PC-3 (cell line): Measurements from ENCODE around the gene DRAXIN. TPM values are rescaled to one million over a fixed set of nuclear protein-coding genes. Genes with fewer than 3 reads are reported as not detected.

Source experiments
- ATAC-seq: fragments of 200-7000 bp; cut with Tn5 transposase; 2 replicates; pipeline ENCODE4 v1.9.1; 2020; ENCODE audit warnings: mild to moderate bottlenecking, moderate library complexity
- BruUV-seq: library from RNA; stranded (reverse); fragments of 400-500 nt; replicated peaks from 2 replicates; lab custom pipeline; 2021; lab: Mats Ljungman, UMichigan
- CTCF ChIA-PET: fragments of 300-600 bp; sonication (Branson Sonifier 250); formaldehyde crosslinking; loops from one replicate; lab custom pipeline; 2022; ENCODE audit warnings: antibody characterized with exemption; lab: Charles Lee
- POLR2A ChIA-PET: fragments of 300-600 bp; sonication (Branson Sonifier 250); formaldehyde crosslinking; loops from one replicate; lab custom pipeline; 2022; ENCODE audit warnings: antibody characterized with exemption; ENCODE audit not compliant: unreplicated experiment; lab: Charles Lee
- DNase-seq: peaks from one replicate; pipeline ENCODE4 v3.0.0-alpha.2; 2015
- H2AFZ ChIP-seq: fragments of 300-600 bp; sonication (generic); 2 replicates; pipeline ENCODE4 v1.6.0; 2016; ENCODE audit warnings: antibody characterized with exemption, low read length
- H3F3A ChIP-seq: fragments of 300-600 bp; sonication (generic); one replicate; pipeline ENCODE4 v1.6.0; 2017; ENCODE audit warnings: antibody characterized with exemption, low read length, control low read depth, mild to moderate bottlenecking; ENCODE audit not compliant: unreplicated experiment
- H3K27ac ChIP-seq: fragments of 300-600 bp; sonication (generic); 2 replicates; pipeline ENCODE4 v1.5.1; 2016; ENCODE audit warnings: mild to moderate bottlenecking, low read length
- H3K27me3 ChIP-seq: fragments of 300-600 bp; sonication (generic); 2 replicates; pipeline ENCODE4 v1.6.1; 2016; ENCODE audit warnings: low read length, mixed read lengths
- H3K36me3 ChIP-seq: fragments of 300-600 bp; sonication (generic); 2 replicates; pipeline ENCODE4 v1.6.1; 2016; ENCODE audit warnings: low read depth, mixed run types, low read length, mixed read lengths
- H3K4me1 ChIP-seq: fragments of 300-600 bp; sonication (generic); 2 replicates; pipeline ENCODE4 v1.5.1; 2016; ENCODE audit warnings: low read length; ENCODE audit not compliant: insufficient read depth
- H3K4me2 ChIP-seq: fragments of 300-600 bp; sonication (generic); 2 replicates; pipeline ENCODE4 v1.6.0; 2016; ENCODE audit warnings: low read length
- H3K4me3 ChIP-seq: fragments of 300-600 bp; sonication (generic); 2 replicates; pipeline ENCODE4 v1.5.1; 2016; ENCODE audit warnings: mild to moderate bottlenecking, low read length, mixed read lengths
- H3K79me2 ChIP-seq: fragments of 300-600 bp; sonication (generic); 2 replicates; pipeline ENCODE4 v1.6.1; 2017; ENCODE audit warnings: low read length, mixed read lengths
- H3K9ac ChIP-seq: fragments of 300-600 bp; sonication (generic); 2 replicates; pipeline ENCODE4 v1.6.0; 2016; ENCODE audit warnings: mild to moderate bottlenecking, low read length
- H3K9me2 ChIP-seq: fragments of 300-600 bp; sonication (generic); replicated peaks from 2 replicates; pipeline ENCODE4 v1.6.1; 2016; ENCODE audit warnings: mixed run types, low read length, mixed read lengths
- H3K9me3 ChIP-seq: fragments of 300-600 bp; sonication (generic); 2 replicates; pipeline ENCODE4 v1.6.1; 2016; ENCODE audit warnings: low read length, mixed read lengths
- H4K20me1 ChIP-seq: fragments of 300-600 bp; sonication (generic); 2 replicates; pipeline ENCODE4 v1.6.1; 2016; ENCODE audit warnings: low read length, mixed read lengths
- EZH2 ChIP-seq: fragments of 300-600 bp; sonication (generic); IDR thresholded peaks from one replicate; pipeline ENCODE4 v1.6.1; 2017; ENCODE audit warnings: antibody characterized with exemption, mild to moderate bottlenecking, low read length; ENCODE audit not compliant: unreplicated experiment
- EZH2phosphoT487 ChIP-seq: fragments of 300-600 bp; sonication (generic); IDR thresholded peaks from 2 replicates; pipeline ENCODE4 v1.6.1; 2018; ENCODE audit warnings: mild to moderate bottlenecking, antibody characterized with exemption, low read length, borderline replicate concordance
- intact Hi-C: fragments of 100-400 bp; cut with micrococcal nuclease; formaldehyde crosslinking; loops from 2 replicates; pipeline ENCODE4 v1.9.0; 2023
- total RNA-seq: library from RNA; depleted of rRNA; stranded (reverse); fragments of >200 nt; gene quantifications from 2 replicates; pipeline ENCODE4 v1.2.3, GENCODE V29; 2014; rRNA removed
- TF ChIP-seq, protein P1 (sequence below): fragments of 300-600 bp; sonication (generic); conservative IDR thresholded peaks from 2 replicates; pipeline ENCODE4 v1.5.1; 2017; ENCODE audit warnings: antibody characterized with exemption, low read depth, mild to moderate bottlenecking, low read length

Gene DRAXIN
- total RNA-seq, 1 experiment from 2014 or later, result 0.07 TPM

DNA sequence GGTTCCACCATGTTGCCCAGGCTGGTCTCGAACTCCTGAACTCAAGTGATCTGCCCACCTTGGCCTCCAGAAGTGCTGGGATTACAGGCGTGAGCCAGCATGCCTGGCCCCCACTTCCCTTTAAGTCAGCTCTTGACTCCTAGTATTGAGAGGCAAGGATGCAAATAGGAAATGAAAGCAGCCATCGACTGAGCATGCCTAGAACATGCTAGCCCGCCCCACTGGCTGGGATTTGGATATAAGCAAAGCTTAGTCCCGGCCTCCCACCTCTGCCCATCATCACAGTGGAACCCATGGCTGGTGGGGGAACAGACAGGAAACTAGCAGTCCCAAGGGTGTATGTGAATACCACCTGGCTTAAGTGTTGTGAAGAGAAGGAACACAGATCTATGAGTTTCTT lies 80.9 kb downstream of the DRAXIN start:
- no peaks in the 10 kb centered on the region for H3F3A ChIP-seq
- H3K27me3 ChIP-seq, result no peaks in the 10 kb centered on the region
- no peaks in the 10 kb centered on the region for H3K9me3 ChIP-seq
- intact Hi-C loops, result no loop called here
- no peak for TF ChIP-seq EZH2
- no peaks in the 10 kb centered on the region for H3K79me2 ChIP-seq
- H3K4me2 ChIP-seq, result no peak overlapping the region
- no peak overlapping the region for H2AFZ ChIP-seq
- CTCF ChIA-PET, result no interaction called here
- H3K27ac ChIP-seq, result no peak overlapping the region
- no peaks in the 10 kb centered on the region for H3K4me1 ChIP-seq
- DNase-seq (no peak), ATAC-seq (no peak)
- no peaks in the 10 kb centered on the region for H3K36me3 ChIP-seq
- POLR2A ChIA-PET, result no interaction called here
- no peak overlapping the region for H3K4me3 ChIP-seq
- H3K9me2 ChIP-seq, result no peaks in the 10 kb centered on the region
- H3K9ac ChIP-seq, result no peak overlapping the region
- no TSS peak for BruUV-seq
- H4K20me1 ChIP-seq, result no peaks in the 10 kb centered on the region

DNA sequence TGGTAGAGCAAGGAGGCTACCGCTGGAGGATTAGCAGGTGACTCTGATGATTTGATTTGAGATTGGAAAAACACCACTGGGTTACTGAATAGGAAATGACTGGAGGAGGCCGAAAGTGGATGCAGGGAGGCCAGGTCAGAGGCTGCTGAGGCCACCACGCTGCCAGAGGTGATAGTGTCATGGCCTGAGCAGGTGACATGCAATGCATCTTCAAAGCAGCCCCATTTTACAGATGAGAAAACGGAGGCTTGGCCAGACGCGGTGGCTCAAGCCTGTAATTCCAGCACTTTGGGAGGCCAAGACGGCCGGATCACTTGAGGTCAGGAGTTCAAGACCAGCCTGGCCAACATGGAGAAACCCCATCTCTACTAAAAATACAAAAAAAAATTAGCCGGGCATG lies 83.2 kb downstream of the DRAXIN start:
- intact Hi-C loops, result no loop called here
- no peaks in the 10 kb centered on the region for H3K4me1 ChIP-seq
- H3K9me2 ChIP-seq, result no peaks in the 10 kb centered on the region
- no peak overlapping the region for H3K4me2 ChIP-seq
- H3K27ac ChIP-seq, result no peak overlapping the region
- TF ChIP-seq EZH2 (no peak), EZH2phosphoT487 (no peak)
- TF ChIP-seq, protein P1, sequence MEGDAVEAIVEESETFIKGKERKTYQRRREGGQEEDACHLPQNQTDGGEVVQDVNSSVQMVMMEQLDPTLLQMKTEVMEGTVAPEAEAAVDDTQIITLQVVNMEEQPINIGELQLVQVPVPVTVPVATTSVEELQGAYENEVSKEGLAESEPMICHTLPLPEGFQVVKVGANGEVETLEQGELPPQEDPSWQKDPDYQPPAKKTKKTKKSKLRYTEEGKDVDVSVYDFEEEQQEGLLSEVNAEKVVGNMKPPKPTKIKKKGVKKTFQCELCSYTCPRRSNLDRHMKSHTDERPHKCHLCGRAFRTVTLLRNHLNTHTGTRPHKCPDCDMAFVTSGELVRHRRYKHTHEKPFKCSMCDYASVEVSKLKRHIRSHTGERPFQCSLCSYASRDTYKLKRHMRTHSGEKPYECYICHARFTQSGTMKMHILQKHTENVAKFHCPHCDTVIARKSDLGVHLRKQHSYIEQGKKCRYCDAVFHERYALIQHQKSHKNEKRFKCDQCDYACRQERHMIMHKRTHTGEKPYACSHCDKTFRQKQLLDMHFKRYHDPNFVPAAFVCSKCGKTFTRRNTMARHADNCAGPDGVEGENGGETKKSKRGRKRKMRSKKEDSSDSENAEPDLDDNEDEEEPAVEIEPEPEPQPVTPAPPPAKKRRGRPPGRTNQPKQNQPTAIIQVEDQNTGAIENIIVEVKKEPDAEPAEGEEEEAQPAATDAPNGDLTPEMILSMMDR, result no peak
- no TSS peak for BruUV-seq
- H3F3A ChIP-seq, result no peaks in the 10 kb centered on the region
- no peaks in the 10 kb centered on the region for H3K79me2 ChIP-seq
- no peak overlapping the region for H3K9ac ChIP-seq
- no peak for ATAC-seq
- ChIA-PET POLR2A (no interaction called here), CTCF (no interaction called here)
- no peaks in the 10 kb centered on the region for H3K36me3 ChIP-seq
- no peak overlapping the region for H2AFZ ChIP-seq
- H4K20me1 ChIP-seq, result no peaks in the 10 kb centered on the region
- no peaks in the 10 kb centered on the region for H3K27me3 ChIP-seq
- no peak overlapping the region for H3K4me3 ChIP-seq
- no peak for DNase-seq
- H3K9me3 ChIP-seq, result no peaks in the 10 kb centered on the region

Other genes with a start within 250 kb of the DRAXIN start
- 0.35 and 0.40 TPM in 2 replicates for gene DISP3, start 212.6 kb upstream of the DRAXIN start, total RNA-seq
- 13.4 and 15.3 TPM in 2 replicates for gene FBXO2, start 37.3 kb upstream of the DRAXIN start, total RNA-seq
- 19.2 and 23.5 TPM in 2 replicates for gene FBXO44, start 36.8 kb upstream of the DRAXIN start, total RNA-seq
- 23.5 and 24.6 TPM in 2 replicates for gene FBXO6, start 27.5 kb upstream of the DRAXIN start, total RNA-seq
- 127 and 139 TPM in 2 replicates for gene MAD2L2, start 10.6 kb upstream of the DRAXIN start, total RNA-seq
- 73.5 and 76.7 TPM in 2 replicates for gene AGTRAP, start 44.4 kb downstream of the DRAXIN start, total RNA-seq
- not detected in 2 replicates for gene C1orf167, start 70.5 kb downstream of the DRAXIN start, total RNA-seq
- gene MTHFR, start 114.3 kb downstream of the DRAXIN start, total RNA-seq, result 13.2 and 24.8 TPM in 2 replicates
- gene CLCN6, start 114.5 kb downstream of the DRAXIN start, total RNA-seq, result 6.1 and 12.9 TPM in 2 replicates
- gene NPPA, start 156.1 kb downstream of the DRAXIN start, total RNA-seq, result not detected in 2 replicates
- not detected in 2 replicates for gene NPPB, start 167.2 kb downstream of the DRAXIN start, total RNA-seq
- gene KIAA2013, start 234.7 kb downstream of the DRAXIN start, total RNA-seq, result 78.1 and 89.2 TPM in 2 replicates
- 179 and 216 TPM in 2 replicates for gene PLOD1, start 243.0 kb downstream of the DRAXIN start, total RNA-seq